SK-N-SH (cell line): ENCODE results near the gene SLC10A7. TPM values are rescaled to one million over a fixed set of nuclear protein-coding genes. Genes with fewer than 3 reads are reported as not detected.

Experiments
- CTCF ChIA-PET: fragments of 300-600, 350-600 bp; formaldehyde crosslinking; extraction: SDS; loops from one replicate; lab custom pipeline; 2021; lab: Yijun Ruan, JAX
- POLR2A ChIA-PET: fragments of 350-600 bp; sonication (Branson Sonifier 250); formaldehyde crosslinking; extraction: SDS; loops from one replicate; lab custom pipeline; 2020; ENCODE audit warnings: antibody characterized with exemption, inconsistent platforms; lab: Yijun Ruan, JAX
- DNase-seq: peaks from one replicate; pipeline ENCODE4 v3.0.0; 2012
- H2AFZ ChIP-seq: fragments of 200-600 bp; sonication (generic); 2 replicates; pipeline ENCODE4 v1.8.1; 2016; ENCODE audit warnings: antibody characterized with exemption, mild to moderate bottlenecking, low read depth
- H3F3A ChIP-seq: fragments of 200-600 bp; sonication (generic); replicated peaks from 2 replicates; pipeline ENCODE3; 2016; ENCODE audit warnings: antibody characterized with exemption, mild to moderate bottlenecking; ENCODE audit not compliant: insufficient read depth
- H3K27ac ChIP-seq, 2 experiments: fragments of 200-500 bp in 1 of 2; fragments of 200-600 bp in 1 of 2; sonication (Bioruptor generic) in 1 of 2; sonication (generic), shearing (Covaris generic) in 1 of 2; 2 replicates each; pipeline versions ENCODE4 v1.5.1 to v1.6.1; 2014 to 2016; ENCODE audit warnings: low read depth in 2 of 2, inconsistent platforms in 1 of 2, low read length in 1 of 2, mild to moderate bottlenecking in 1 of 2, mixed read lengths in 1 of 2
- H3K27me3 ChIP-seq: fragments of 200-600 bp; sonication (generic), shearing (Covaris generic); 2 replicates; pipeline ENCODE4 v1.6.1; 2016; ENCODE audit warnings: mixed run types; ENCODE audit not compliant: insufficient read depth
- H3K36me3 ChIP-seq, 2 experiments: fragments of 200-500 bp in 1 of 2; fragments of 200-600 bp in 1 of 2; sonication (Bioruptor generic) in 1 of 2; sonication (generic) in 1 of 2; replicated peaks in 1 of 2; 2 replicates each; pipeline versions ENCODE3 to v1.5.1; 2014 to 2016; ENCODE audit warnings: low read length in 1 of 2, mild to moderate bottlenecking in 1 of 2; ENCODE audit not compliant: insufficient read depth in 2 of 2, control insufficient read depth in 1 of 2
- H3K4me1 ChIP-seq, 2 experiments: fragments of 200-500 bp in 1 of 2; fragments of 200-600 bp in 1 of 2; sonication (Bioruptor generic) in 1 of 2; sonication (generic), shearing (Covaris generic) in 1 of 2; 2 replicates each; pipeline versions ENCODE4 v1.5.1 to v1.6.1; 2014 to 2016; ENCODE audit warnings: low read depth in 1 of 2, low read length in 1 of 2, mixed run types in 1 of 2; ENCODE audit not compliant: insufficient read depth in 2 of 2, control insufficient read depth in 1 of 2
- H3K4me2 ChIP-seq: fragments of 200-600 bp; sonication (generic), shearing (Covaris generic); 2 replicates; pipeline ENCODE4 v1.6.1; 2017; ENCODE audit warnings: mixed run types
- H3K4me3 ChIP-seq, 2 experiments: fragments of 200-500 bp in 1 of 2; fragments of 200-600 bp in 1 of 2; sonication (Bioruptor generic) in 1 of 2; sonication (generic), shearing (Covaris generic) in 1 of 2; 2 replicates each; pipeline versions ENCODE4 v1.5.1 to v1.8.1; 2014 to 2016; ENCODE audit warnings: low read depth in 2 of 2, inconsistent platforms in 1 of 2, low read length in 1 of 2, mild to moderate bottlenecking in 1 of 2, mixed read lengths in 1 of 2, moderate library complexity in 1 of 2
- H3K79me2 ChIP-seq: fragments of 200-600 bp; sonication (generic); 2 replicates; pipeline ENCODE4 v1.8.1; 2017; ENCODE audit warnings: mild to moderate bottlenecking; ENCODE audit not compliant: insufficient read depth
- H3K9ac ChIP-seq: fragments of 200-600 bp; sonication (generic); 2 replicates; pipeline ENCODE4 v1.6.1; 2017; ENCODE audit warnings: mixed run types
- H3K9me2 ChIP-seq: fragments of 200-600 bp; sonication (generic); 2 replicates; pipeline ENCODE4 v1.6.1; 2017; ENCODE audit warnings: mixed run types
- H3K9me3 ChIP-seq: fragments of 200-600 bp; sonication (generic); 2 replicates; pipeline ENCODE4 v1.6.1; 2017; ENCODE audit warnings: mixed run types, mild to moderate bottlenecking, moderate library complexity
- H4K20me1 ChIP-seq: fragments of 200-600 bp; sonication (generic); 2 replicates; pipeline ENCODE4 v1.6.1; 2017; ENCODE audit warnings: mild to moderate bottlenecking, mixed run types; ENCODE audit not compliant: insufficient read depth
- CHD2 ChIP-seq: fragments of 150-350 bp; IDR thresholded peaks from 2 replicates; pipeline ENCODE4 v1.6.1; 2018; ENCODE audit warnings: low read length; ENCODE audit not compliant: partially characterized antibody
- GABPA ChIP-seq: IDR thresholded peaks from 2 replicates; pipeline ENCODE4 v1.4.0; 2012; ENCODE audit warnings: low read depth, mild to moderate bottlenecking
- GATA2 ChIP-seq: sonication (generic); formaldehyde crosslinking; IDR thresholded peaks from 2 replicates; pipeline ENCODE4 v1.5.0; 2020; ENCODE audit warnings: mild to moderate bottlenecking, missing genetic modification reagents
- JUND ChIP-seq: IDR thresholded peaks from 2 replicates; pipeline ENCODE4 v1.4.0; 2012
- MXI1 ChIP-seq: IDR thresholded peaks from 2 replicates; pipeline ENCODE4 v1.6.1; 2012; ENCODE audit warnings: mild to moderate bottlenecking, low read depth, low read length, improper control_type of control experiment
- RCOR1 ChIP-seq: fragments of 150-350 bp; IDR thresholded peaks from 2 replicates; pipeline ENCODE4 v1.6.1; 2017; ENCODE audit warnings: antibody characterized with exemption, low read length
- RFX5 ChIP-seq: IDR thresholded peaks from 2 replicates; pipeline ENCODE4 v1.6.1; 2012; ENCODE audit warnings: mild to moderate bottlenecking, improper control_type of control experiment, low read length
- RXRA ChIP-seq: IDR thresholded peaks from 2 replicates; pipeline ENCODE4 v1.4.0; 2012; ENCODE audit warnings: low read depth, mild to moderate bottlenecking, borderline replicate concordance
- SMC3 ChIP-seq: IDR thresholded peaks from 2 replicates; pipeline ENCODE4 v1.6.1; 2012; ENCODE audit warnings: low read depth, low read length, improper control_type of control experiment
- TAF1 ChIP-seq: IDR thresholded peaks from 2 replicates; pipeline ENCODE4 v1.6.1; 2012; ENCODE audit warnings: low read depth, mild to moderate bottlenecking, low read length, moderate library complexity, borderline replicate concordance
- YY1 ChIP-seq: IDR thresholded peaks from 2 replicates; pipeline ENCODE4 v1.4.0; 2012; ENCODE audit warnings: low read depth, mild to moderate bottlenecking
- ZBTB33 ChIP-seq: IDR thresholded peaks from 2 replicates; pipeline ENCODE4 v1.4.0; 2012; ENCODE audit warnings: low read depth, borderline replicate concordance
- WGBS: methylation state at CpG from one replicate; pipeline ENCODE4 v1.1.6; 2017; ENCODE audit warnings: low lambda C conversion rate; 5-methylcytosine and 5-hydroxymethylcytosine counted together
- polyA plus RNA-seq, 3 experiments: library from polyadenylated mRNA; depleted of rRNA; stranded (reverse); fragments of >200 nt; gene quantifications; 2 replicates each; pipeline ENCODE4 v1.2.3, GENCODE V29; 2012
- TF ChIP-seq, protein P1 (sequence below): IDR thresholded peaks from 2 replicates; pipeline ENCODE4 v1.4.0; 2012; ENCODE audit warnings: low read depth, borderline replicate concordance

SLC10A7 gene
- polyA plus RNA-seq, 1 of the 3 experiments (the other 2 are of a cell fraction): 3.3 TPM

- Histone ChIP-seq H2AFZ (no peak overlapping the region), H3K4me3 (no peak overlapping the region), H3K9me3 (no peaks in the 10 kb centered on the region), H3K36me3 (no peaks in the 10 kb centered on the region), H3K27me3 (no peaks in the 10 kb centered on the region), H3K9me2 (no peaks in the 10 kb centered on the region), H3K9ac (no peak overlapping the region), H3K4me1 (peaks cover 11 to 19% of the 10 kb centered on the region in 2 experiments; a peak in 3 of 4 replicates), H3K4me2 (no peak overlapping the region), H3K79me2 (no peaks in the 10 kb centered on the region), H3K27ac (no peak overlapping the region), H4K20me1 (no peaks in the 10 kb centered on the region), H3F3A (peaks cover 21% of the 10 kb centered on the region)
- POLR2A ChIA-PET: no interaction called here
- TF ChIP-seq RXRA (no peak), RCOR1 (no peak), RFX5 (no peak)
- no peak for DNase-seq
- 93% methylated on average over 4 of the region's 4 CpGs for WGBS
- CTCF ChIA-PET: interaction anchor here (0.6 to 1.6 kb wide), 2 partner anchors 96 to 670 kb away, joined by 3 to 4 read pairs; no protein-coding TSS in a partner anchor
Measured at GRCh38 chr4:146245850-146246249, 275.9 kb downstream of the SLC10A7 start.

- peaks cover 15 to 19% of the 10 kb centered on the region in 2 experiments; a peak in 3 of 4 replicates for H3K4me1 ChIP-seq
- no peak overlapping the region for H2AFZ ChIP-seq
- DNase-seq: no peak
- no peaks in the 10 kb centered on the region for H3K9me3 ChIP-seq
- ChIA-PET POLR2A (no interaction called here), CTCF (interaction anchor here (0.8 to 1.8 kb wide), 3 partner anchors 67 to 671 kb away, joined by 3 to 4 read pairs (median 4); no protein-coding TSS in a partner anchor)
- H3F3A ChIP-seq: peaks cover 23% of the 10 kb centered on the region
- no peak overlapping the region for H3K27ac ChIP-seq
- no peak overlapping the region for H3K4me2 ChIP-seq
- H3K36me3 ChIP-seq: no peaks in the 10 kb centered on the region
- H3K4me3 ChIP-seq: no peak overlapping the region
- TF ChIP-seq YY1 (no peak), GATA2 (CRISPR knock-in tag) (no peak), CHD2 (no peak), GABPA (no peak), SMC3 (no peak), ZBTB33 (no peak), JUND (no peak), RFX5 (no peak), TAF1 (no peak), RXRA (no peak), MXI1 (no peak)
- TF ChIP-seq, protein P1, sequence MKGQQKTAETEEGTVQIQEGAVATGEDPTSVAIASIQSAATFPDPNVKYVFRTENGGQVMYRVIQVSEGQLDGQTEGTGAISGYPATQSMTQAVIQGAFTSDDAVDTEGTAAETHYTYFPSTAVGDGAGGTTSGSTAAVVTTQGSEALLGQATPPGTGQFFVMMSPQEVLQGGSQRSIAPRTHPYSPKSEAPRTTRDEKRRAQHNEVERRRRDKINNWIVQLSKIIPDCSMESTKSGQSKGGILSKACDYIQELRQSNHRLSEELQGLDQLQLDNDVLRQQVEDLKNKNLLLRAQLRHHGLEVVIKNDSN: no peak
- TF ChIP-seq, all 33 proteins: peak for 0
- no peak overlapping the region for H3K9ac ChIP-seq
- H3K9me2 ChIP-seq: no peaks in the 10 kb centered on the region
- no peaks in the 10 kb centered on the region for H3K79me2 ChIP-seq
- no peaks in the 10 kb centered on the region for H4K20me1 ChIP-seq
- 60% methylated on average over 2 of the region's 3 CpGs for WGBS
- no peaks in the 10 kb centered on the region for H3K27me3 ChIP-seq
Measured at GRCh38 chr4:146245246-146245645, 276.5 kb downstream of the SLC10A7 start.
